ENCODE measurements around the gene KRTAP12-3.
"Not testable (repeated sequence)": the region's sequence is repeated elsewhere in the genome, so short reads cannot be mapped to it uniquely, and the experiment has no call there.

KRTAP12-3 gene

DNA sequence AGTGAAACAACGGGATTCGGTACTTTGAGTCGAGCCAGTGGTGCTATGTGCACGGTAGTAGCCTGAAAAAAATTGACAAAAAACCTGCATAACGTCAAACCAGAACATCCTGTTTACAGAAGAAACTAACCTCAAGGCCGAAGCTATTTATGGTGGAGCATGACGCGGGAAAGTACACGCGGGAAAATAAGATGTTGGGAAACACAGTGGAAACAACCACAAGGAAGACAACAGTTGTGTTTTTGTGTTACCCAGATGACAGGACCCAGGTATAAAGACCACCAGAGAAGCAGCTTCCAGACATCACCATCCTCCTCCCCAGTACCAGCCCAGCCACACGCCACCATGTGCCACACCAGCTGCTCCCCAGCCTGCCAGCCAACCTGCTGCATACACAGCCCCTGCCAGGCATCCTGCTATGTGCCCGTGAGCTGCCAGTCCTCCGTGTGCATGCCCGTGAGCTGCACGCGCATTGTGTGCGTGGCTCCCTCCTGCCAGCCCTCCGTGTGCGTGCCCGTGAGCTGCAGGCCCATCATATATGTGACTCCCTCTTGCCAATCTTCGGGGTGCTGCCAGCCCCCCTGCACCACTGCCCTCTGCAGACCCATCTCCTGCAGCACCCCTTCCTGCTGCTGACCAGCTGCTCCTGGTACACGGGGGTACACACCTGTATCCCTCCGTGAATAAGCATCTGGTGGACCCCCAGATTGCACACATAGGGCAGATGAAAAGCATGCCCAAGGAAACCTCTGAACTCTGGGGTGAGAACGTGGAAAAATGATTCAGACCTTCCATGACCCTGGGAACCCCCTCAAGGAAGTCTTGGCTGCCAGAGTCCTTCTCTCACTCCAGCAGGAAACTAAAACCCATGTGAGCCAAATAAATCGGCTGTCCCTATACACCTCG lies at the start of gene KRTAP12-3:
Gene KRTAP12-3, plus strand, starts transcription at position 298 of the 906 bp plus-strand sequence. Its CDS starts 48 bp downstream, at position 346.
- no peak for DNase-seq (ENCODE audit: low read depth in 2 of 3, low spot score in 1 of 3)

GRCh38 chr21:44609193-44609592 lies 48.5 kb upstream of the KRTAP12-3 start:
- DNase-seq (ENCODE audit: low read depth in 2 of 3, low spot score in 1 of 3): no peak

DNA sequence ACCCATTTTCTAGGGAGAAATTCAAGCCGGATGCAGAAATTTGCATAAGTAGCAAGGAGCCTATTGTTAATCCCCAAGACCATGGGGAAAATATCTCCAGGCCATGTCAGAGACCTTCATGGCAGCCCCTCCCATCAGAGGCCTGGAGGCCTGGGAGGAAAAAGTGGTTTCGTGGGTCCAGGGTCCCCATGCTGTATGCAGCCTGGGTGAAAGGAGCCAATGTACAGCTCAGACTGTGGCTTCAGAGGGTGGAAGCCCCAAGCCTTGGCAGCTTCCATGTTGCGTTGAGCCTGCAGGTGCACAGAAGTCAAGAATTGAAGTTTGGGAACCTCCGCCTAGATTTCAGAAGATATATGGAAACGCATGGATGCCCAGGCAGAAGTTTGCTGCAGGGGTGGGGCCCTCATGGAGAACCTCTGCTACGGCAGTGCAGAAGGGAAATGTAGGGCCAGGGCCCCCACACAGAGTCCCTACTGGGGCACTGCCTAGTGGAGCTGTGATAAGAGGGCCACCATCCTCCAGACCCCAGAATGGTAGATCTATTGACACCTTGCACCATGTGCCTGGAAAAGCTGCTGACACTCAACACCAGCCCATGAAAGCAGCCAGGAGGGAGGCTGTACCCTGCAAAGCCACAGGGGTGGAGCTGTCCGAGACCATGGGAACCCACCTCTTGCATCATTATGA lies 47.4 kb upstream of the KRTAP12-3 start:
- DNase-seq (ENCODE audit: low read depth in 2 of 3, low spot score in 1 of 3): not testable (repeated sequence)

- no peak for DNase-seq (ENCODE audit: low read depth in 2 of 3, low spot score in 1 of 3)
Observed at GRCh38 chr21:44611551-44611950, 46.2 kb upstream of the KRTAP12-3 start.

DNA sequence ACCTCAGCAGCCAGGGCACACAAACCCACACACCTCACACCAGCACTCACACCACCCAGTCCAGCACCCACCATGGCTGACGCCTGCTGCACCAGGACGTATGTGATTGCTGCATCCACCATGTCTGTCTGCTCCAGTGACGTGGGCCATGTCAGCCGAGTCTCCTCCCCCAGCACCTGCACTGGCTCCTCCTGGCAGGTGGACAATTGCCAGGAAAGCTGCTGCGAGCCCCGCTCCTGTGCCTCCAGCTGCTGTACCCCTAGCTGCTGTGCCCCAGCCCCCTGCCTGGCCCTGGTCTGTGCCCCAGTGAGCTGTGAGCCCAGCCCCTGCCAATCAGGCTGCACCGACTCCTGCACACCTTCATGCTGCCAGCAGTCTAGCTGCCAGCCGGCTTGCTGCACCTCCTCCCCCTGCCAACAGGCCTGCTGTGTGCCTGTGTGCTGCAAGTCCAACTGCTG lies 45.7 kb upstream of the KRTAP12-3 start, which contains the start of gene KRTAP10-8:
Gene KRTAP10-8, plus strand, starts transcription at position 51 of the 458 bp plus-strand sequence. Its CDS starts 22 bp downstream, at position 73.
- no peak for DNase-seq (ENCODE audit: low read depth in 2 of 3, low spot score in 1 of 3)

- no peak for DNase-seq (ENCODE audit: low read depth in 2 of 3, low spot score in 1 of 3)
Observed at GRCh38 chr21:44612669-44613229, 45.0 kb upstream of the KRTAP12-3 start.

DNA sequence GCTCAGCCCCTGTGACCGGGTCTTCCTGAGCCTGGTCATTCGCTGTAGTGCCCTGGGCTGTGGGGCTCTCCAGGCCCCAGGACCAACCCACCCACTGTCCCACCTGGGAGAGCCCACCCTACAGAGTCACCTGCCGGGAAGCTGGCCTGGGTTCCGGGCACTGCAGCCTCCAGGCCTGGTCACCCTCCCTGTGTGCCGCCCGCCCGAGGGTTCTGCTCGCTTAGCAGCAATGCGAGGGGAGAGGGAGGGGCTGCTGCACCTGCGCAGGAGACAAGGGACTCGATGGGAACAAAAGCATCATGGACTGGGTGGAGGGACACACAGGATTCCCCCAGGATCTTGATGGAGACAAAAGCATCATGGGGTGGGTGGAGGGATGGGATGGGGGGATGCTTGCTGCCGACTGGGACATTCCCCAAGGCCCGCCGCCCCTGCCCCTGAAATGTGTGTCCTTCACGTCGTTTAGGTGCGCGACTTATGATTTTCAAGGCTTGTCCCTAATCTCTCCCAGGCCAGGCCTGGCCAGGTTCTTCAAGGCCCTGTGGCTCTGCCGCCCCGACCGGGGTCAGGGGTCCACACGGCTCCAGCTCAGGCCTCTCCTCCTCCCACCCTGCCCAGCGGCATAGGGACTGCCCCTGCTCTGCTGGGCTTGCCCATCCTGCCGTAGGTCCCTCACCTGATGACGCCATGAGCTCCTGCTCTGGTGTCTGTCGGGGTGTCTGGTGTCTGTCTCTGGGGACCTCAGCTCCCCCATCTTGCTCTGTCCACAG lies 44.2 kb upstream of the KRTAP12-3 start:
- no peak for DNase-seq (ENCODE audit: low read depth in 2 of 3, low spot score in 1 of 3)

DNA sequence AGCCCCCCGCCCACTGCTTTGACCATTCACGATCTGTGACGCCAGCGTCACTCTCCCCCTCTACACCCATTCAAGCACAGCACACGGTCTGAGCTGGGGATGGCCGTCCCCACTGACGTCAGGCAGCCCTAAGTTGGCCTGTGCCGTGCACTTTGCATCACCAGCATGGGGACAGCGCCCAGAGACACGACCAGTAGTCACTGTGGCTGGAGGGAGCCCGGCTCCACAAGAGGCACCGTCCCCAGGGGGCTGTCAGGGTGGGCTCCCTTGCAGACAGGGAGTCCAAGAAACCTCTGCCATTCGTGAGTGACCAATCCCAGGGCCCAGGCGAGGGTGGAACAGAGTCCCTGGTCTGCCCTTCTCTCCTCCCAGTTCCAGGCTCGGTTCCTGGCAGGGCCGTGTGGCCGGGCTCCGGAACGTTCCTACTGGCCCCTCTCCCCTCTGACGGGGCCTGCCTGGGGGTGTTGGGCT lies 43.5 kb upstream of the KRTAP12-3 start:
- DNase-seq (ENCODE audit: low read depth in 2 of 3, low spot score in 1 of 3): no peak

- DNase-seq (ENCODE audit: low read depth in 2 of 3, low spot score in 1 of 3): no peak
Observed at GRCh38 chr21:44614961-44615391, 42.8 kb upstream of the KRTAP12-3 start.

DNA sequence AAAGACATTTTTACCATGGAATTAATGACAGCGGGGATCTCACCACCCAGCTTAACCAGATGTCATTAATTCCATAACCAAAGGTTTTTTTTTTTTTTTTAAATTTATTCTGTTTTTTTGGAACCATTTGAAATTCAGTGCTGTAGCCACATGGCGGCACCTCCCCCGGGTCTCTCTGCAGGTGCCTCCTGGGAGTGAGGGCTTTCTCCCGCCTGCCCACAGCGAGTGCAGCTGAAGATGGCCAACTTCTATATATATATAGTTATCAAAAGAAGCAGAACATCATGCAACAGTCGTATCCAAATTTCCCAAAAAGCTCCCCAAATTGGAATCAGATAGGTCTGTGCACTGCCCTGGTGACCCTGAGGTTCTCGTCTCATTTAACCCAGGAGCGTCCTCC lies 42.3 kb upstream of the KRTAP12-3 start:
- DNase-seq (ENCODE audit: low read depth in 2 of 3, low spot score in 1 of 3): no peak

DNA sequence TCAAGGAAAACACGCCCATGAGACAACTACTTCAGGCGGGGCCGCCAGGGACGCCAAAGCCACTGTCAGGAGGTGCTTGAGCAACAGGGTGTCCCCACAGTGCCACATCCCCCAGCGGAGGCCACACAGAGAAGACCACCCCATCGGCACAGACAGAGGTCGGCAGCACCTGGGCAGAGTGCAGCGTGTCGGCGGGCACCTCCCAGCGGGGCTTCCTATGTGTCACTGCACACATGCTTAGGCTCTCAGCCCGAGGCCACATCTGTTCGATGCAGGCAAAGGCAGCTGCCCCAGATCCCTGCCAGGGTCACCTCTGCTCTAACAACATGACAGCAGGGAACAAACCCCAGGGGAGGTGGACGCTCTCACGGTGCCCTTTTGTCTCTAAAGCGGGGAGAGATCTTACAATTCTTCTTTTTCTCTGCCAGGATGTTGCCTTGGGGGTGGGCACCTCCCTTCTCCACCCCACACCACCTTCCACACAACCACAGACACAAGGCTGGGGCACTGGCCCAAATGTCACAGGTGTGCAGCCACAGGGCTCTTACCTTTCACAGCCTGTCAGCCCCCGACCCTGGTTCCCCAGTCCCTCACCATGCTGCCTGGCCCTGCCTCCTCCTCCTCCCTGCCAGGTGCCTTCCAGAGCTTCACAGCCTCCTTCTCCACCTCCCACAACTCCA lies 41.7 kb upstream of the KRTAP12-3 start:
- no peak for DNase-seq (ENCODE audit: low read depth in 2 of 3, low spot score in 1 of 3)

DNA sequence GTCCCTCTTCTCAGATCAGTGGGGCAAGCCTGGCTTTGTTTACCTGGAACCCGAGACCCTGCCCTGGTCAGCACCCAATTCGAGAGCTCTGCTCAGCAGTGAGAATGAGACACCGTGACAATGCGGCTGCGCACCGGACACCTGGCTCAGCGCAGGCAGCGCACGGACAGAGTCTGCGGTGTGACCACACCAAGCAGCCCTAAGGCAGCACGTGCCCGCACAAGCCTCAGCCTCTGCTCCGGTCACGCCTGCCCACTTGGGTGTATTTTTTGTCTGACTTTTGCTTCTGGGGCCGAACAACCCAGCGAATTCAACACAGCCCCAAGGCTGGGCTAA lies 41.2 kb upstream of the KRTAP12-3 start:
- no peak for DNase-seq (ENCODE audit: low read depth in 2 of 3, low spot score in 1 of 3)

- no peak for DNase-seq (ENCODE audit: low read depth in 2 of 3, low spot score in 1 of 3)
Observed at GRCh38 chr21:44617071-44617501, 40.6 kb upstream of the KRTAP12-3 start.

DNA sequence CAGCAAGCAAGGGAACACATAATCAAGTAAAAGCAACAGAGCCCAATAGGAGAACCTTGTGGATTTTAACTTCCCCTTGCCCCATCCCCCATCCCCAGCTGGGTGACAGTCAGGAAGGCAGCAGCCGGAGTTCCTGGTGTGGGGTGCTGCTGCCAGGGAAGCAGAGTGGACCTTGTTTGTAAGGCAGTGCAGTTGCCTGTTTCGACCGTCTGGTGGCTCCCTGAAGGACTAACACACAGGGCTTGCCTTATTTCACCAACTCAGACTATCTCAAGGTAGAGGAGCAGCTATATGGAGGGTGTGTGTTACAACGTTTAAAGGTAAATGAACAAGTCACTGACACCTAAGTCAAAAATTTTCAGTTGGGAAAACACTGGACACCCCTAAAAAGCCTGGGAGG lies 39.2 kb upstream of the KRTAP12-3 start:
- no peak for DNase-seq (ENCODE audit: low read depth in 2 of 3, low spot score in 1 of 3)

DNA sequence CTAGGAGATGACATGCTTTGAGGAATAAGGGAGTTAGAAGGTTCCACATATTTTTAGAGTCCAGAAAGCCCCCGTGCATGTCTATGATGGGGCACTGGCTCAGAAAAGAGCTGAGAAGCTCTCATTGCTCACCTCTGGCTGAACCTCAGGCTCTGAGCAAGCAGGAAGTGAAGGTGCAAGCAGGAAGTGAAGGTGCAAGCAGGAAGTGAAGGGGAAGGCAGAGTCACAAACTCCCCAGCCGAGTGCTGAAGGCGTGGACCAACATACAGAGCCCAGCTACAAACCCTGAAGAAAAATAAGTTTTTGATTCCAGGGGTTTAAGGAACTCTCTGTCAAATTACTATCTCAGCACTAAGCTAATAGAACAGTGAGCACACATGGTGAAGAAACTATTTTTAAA lies 38.8 kb upstream of the KRTAP12-3 start:
- peak; percentile 20 to 26 (median 23) for DNase-seq (ENCODE audit: low read depth in 2 of 3, low spot score in 1 of 3)

- no peak for DNase-seq (ENCODE audit: low read depth in 2 of 3, low spot score in 1 of 3)
Observed at GRCh38 chr21:44619886-44620285, 37.8 kb upstream of the KRTAP12-3 start.

- DNase-seq (ENCODE audit: low read depth in 2 of 3, low spot score in 1 of 3): no peak
Observed at GRCh38 chr21:44623575-44623974, 34.2 kb upstream of the KRTAP12-3 start.

DNA sequence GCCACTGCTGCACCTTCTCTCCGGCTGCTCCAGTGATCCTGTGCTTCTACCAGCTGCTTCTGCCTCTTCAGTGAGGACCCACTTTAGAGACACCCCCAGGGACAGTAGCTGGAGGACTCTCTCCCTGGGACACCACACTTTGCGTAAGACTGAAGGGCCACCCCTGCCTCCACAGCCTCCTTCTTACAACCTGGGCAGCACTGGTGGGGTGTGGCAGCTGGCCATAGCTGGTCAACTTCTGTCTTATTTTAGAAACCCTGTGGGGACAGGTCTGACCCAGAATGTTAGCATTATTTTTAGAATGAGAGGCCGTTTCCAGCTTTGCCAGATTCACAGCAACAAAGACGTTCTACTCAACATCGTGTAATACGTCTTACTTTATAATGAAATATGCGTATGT lies 32.0 kb upstream of the KRTAP12-3 start:
- no peak for DNase-seq (ENCODE audit: low read depth in 2 of 3, low spot score in 1 of 3)

DNA sequence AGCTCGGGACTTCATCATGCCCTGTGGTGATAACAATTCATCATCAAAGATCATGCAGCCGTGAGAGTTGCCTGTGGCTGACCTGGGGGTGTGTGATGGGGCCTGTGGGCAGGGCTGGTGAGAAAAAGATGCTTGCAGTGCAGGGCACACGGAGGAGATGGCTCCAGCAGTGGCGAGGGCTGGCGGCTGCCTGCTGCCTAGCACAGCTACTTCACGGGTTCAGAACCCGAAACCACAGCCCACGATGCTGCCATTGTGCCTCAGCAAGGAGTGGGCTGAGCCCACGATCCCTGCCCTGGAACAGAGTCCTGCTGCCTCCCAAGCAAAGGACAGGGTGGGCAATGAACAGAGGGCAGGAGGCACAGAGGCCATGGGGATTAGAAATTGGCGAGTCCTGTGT lies 31.5 kb upstream of the KRTAP12-3 start:
- DNase-seq (ENCODE audit: low read depth in 2 of 3, low spot score in 1 of 3): no peak

- DNase-seq (ENCODE audit: low read depth in 2 of 3, low spot score in 1 of 3): no peak
Observed at GRCh38 chr21:44626673-44627143, 31.0 kb upstream of the KRTAP12-3 start, which contains the start of gene KRTAP10-9. TSS of gene KRTAP10-9 (plus strand) at chr21:44627093. CDS start at chr21:44627172, 79 bp downstream.
